HG03558 (cell line): Measurements from ENCODE around the gene CTIF.

Experiments
- ATAC-seq: cut with Tn5 transposase; IDR thresholded peaks from one replicate; pipeline ENCODE4 v1.9.1; 2021; ENCODE audit warnings: moderate number of reproducible peaks; ENCODE audit not compliant: unreplicated experiment; ENCODE audit errors: extremely low read depth

The CTIF gene

DNA sequence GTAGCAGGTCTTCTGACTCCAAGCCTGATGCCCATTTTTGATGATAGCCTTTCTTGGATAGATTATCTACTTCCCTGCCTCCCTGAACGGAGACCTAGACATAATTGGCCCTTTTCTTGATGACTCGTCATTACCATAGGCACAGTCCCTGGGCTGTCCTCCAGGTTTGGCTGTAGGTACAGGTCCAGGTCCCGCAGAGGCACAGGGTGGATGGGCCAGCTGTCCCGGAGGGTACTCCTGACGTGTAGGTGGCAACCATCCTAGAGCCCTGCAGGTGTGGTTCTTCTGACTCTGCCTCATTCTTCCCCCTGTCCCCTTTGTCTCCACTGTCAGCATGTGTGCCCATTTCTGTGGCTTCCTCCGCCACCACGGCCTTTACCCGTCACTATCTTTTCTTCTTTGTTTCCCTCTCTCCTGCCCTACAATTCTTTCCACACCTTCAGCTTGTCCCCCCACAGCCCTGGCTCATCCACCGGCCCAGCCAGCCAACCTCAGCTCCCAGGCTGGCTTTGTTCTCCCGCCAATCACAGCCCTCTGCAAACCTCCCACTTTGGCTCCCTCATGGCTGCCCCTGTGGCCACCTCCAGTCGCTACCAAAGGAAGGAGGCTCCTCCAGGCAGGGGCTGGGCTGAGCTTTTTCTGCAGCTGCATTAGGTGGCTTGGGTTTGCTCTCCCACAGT is 309.1 kb downstream of the CTIF start:
- no peak for ATAC-seq

DNA sequence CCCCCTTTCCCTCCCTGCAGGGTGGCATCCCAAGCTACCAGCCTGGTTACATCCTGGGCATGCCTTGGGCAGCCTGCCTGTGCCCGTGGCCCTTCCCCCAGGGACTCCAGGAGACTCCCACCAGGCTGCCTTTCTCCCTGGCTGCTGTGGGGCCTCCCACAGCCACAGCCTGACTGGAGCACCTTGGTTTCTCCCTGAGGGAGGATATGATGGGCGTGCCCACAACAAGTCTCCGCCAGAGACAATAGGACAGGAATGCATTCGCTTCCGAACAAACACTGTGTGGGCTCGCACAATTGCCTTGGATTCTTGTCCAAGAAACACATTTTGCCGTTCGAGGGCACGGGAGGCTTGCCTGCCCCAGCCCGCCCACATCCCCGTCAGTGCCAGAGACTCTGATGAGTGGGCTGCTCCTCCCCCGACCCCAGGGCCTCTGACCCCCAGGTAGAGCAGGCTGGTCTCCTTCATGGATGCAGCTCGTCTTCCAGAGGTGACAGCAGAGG is 309.9 kb downstream of the CTIF start:
- ATAC-seq, result no peak

DNA sequence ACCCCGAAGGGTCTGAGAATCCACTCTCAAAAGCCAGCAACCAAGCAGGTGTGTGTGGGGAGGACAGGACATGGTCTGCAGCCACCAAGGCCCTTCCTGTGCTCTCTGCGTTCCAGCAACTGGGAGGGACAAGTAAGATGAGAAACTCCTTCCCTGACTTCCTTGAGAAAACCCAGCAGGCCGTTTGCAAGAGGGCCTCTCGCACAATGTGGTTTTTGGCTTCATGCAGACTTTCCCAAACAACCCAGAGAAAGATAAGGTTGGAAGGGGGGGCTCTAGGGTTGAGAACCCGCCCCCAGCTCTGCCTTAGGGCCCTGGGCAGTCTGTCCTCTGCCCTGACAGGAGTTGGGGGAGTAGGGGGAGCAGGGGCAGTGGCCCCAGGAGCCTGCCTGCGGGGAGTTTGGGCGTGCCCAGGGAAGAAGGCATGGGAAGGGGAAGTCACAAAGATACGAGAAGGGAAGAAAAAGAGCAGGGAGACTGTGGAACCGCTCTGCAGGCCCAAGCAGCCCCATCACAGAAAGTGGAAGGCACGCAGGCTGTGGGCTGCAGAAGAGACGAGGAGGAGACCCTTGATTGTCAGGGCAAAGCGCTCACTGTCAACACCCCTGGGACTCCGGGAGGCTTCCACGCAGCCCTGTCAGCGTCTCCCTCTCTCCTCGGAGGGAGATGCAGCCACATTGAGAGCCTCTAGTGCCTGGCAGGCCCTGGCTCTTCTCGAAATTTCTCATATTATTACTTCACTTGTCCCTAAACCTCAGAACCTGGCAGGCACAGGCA is 312.2 kb downstream of the CTIF start:
- ATAC-seq, result no peak

GRCh38 chr18:48851599-48851960 is 312.7 kb downstream of the CTIF start:
- ATAC-seq, result no peak

DNA sequence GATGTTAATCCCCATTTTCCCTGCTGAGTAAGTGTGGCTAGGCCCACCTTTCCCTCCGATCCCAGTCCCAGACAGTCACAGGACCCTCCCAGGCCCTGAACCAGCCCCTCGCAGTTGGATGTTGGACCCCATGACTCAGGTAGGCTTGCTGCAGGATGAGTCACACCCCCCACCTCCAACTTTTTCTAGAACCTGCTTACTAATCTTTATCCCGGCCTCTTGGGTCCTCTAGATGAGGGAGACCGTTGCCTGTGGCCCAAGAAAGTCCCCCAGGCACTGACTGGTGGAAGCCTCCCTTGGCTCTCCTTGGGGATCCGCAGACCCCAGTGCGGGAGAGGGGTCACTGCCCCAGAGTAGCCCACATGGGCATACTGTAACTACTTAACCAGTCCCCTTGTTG is 313.5 kb downstream of the CTIF start:
- ATAC-seq, result no peak

DNA sequence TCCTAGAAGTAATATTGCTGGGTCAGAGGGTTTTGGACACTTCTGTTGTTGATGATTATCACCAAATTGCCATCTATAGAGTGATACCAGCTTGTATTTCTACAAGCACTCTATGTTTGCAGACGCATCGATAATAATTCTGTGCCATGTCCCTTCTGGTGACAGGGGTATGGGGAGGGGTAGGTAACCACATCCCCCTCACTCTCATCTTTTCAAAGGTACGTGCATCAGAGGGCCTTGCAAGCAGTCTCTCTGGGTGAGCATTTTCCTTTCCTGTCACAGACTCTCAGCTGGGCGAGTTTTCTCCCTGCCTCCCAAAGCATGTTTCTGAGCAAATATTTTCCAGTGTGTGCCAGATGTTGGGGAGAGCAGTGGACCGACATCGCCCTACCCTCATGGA is 314.0 kb downstream of the CTIF start:
- no peak for ATAC-seq

GRCh38 chr18:48853588-48853987 is 314.8 kb downstream of the CTIF start:
- ATAC-seq, result no peak

DNA sequence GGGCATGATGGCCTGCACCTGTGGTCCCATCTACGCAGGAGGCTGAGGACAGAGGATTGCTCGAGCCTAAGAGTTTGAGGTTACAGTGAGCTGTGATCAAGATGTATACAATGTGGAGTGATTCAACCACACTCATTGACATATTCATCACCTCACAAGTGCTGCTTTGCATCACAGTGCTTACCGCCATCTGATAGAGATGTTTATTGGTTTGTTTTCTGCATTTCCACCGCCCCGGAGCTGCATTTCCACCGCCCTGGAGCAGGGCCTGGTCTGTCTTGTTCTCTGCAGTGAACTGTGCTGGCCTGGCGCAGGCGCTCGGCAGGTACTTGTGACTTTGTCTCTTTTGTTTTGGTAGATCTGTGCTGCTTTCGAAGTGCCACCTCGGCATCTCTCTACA is 315.9 kb downstream of the CTIF start:
- ATAC-seq, result no peak

DNA sequence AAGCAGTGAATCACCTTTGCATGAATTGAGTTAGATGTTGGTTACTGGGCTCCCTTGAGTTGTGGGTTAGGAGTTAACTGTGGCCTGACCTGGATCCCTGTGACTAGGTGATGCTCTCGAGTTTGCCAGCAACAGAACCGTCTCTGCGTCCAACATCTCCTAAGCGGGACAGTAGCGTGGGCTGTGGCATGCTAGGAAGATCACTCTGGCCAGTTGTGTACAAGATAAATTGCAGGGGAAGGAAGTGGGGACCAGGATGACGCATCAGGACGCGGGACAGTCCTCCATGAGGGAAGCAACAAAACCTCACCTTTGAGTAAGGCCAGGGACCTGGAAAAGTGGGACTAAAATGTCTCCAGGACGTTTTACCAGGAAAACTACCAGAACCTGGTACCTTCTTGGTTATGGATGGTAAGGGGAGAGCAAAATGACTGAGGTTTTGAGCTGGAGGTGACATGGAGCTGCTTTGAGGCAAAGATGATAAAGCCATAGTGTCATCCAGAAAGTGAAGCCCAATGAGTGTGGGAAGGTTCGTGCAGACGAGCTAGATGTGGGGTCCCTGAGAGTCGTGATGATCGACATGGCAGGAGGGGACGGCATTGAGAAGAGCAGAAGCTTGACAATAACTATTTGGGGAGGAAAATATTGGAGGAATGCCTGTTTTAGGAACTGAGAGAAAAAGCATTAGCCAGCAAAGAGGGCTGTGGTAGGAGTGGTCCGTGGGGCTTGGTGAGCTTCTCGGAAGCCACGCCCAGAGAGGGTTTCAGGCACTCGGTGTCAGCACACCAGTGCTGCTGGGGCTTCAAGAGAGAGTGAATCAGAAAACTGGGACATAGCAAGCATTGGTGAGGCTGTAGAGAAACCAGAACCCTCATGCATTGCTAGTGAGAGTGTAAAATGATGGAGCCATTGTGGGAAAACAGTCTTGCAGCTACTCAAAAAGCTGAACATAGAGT is 316.9 kb downstream of the CTIF start:
- no peak for ATAC-seq

DNA sequence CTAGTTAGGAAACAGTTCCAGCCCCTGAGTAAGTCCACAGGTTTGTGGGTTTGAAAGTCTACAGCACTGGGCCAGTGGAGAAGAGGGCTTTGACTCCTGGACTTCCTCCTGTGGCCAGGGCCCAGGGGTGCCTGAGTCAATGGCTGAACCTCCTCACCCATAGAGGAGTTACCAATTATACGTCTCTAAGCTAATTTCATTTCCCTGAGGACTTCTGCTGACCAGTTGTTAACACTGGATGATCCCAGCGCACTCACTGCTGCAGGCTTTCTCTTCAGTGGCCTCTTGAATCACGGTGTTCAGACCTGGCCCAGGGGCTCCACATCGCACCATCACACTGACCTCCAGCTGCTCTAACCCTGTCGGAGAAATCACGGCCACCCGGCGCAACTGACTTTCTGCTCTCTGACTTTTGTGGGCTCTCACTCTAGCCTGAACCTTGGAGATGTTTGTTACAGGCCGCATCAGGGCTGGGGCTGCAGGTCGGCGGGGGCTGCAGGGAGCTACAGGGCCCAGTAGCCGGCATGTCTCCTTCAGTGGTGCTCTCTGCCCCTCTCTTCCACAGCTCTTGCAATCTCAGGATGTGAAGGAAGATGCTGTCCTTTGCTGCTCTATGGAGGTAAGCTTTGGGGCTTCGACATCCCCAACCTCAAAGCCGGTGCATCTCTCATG is 318.3 kb downstream of the CTIF start:
- ATAC-seq, result no peak

GRCh38 chr18:48858676-48859075 is 319.8 kb downstream of the CTIF start:
- ATAC-seq, result no peak

DNA sequence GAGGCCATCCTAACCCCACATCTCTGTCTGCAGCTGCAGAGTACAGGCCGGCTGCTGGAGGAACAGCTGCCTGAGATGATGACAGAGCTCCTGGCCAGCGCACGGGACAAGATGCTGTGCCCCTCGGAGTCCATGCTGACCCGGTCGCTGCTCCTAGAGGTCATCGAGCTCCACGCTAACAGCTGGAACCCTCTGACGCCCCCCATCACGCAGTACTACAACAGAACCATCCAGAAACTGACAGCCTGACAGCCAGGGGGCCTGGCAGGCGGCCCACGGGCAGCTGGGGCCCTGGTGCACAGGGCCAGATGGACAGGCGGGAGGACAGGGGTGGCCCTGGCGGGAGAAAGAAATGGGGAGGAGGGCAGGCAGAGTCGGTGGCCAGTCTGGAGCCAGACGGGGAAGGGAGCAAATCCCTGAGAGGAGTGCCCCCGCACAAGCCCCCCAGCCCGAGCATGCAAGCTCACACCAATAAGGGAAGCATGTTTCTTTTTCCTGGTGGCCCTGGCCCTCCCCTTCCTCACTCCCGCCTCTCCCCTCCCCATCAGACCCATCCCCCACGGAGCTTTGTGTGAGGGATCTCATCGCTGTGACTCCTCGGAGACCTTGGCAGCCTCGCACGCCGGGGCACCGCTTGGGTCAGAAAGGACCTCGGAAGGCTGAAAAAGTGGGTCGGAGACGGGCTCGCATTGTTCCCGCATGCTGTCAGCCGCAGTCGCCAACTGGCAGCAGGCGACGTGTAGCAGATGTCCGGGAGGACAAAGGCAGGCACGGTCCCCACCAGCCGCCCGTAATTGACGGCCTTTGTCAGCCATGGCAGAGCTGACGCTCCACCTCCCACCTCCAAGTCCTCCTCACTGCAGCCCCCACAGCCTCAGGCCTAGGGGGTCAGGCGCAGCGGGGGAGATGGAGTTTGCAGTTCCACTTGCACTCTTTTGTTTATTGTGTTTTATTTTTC is 320.8 kb downstream of the CTIF start:
- no peak for ATAC-seq

DNA sequence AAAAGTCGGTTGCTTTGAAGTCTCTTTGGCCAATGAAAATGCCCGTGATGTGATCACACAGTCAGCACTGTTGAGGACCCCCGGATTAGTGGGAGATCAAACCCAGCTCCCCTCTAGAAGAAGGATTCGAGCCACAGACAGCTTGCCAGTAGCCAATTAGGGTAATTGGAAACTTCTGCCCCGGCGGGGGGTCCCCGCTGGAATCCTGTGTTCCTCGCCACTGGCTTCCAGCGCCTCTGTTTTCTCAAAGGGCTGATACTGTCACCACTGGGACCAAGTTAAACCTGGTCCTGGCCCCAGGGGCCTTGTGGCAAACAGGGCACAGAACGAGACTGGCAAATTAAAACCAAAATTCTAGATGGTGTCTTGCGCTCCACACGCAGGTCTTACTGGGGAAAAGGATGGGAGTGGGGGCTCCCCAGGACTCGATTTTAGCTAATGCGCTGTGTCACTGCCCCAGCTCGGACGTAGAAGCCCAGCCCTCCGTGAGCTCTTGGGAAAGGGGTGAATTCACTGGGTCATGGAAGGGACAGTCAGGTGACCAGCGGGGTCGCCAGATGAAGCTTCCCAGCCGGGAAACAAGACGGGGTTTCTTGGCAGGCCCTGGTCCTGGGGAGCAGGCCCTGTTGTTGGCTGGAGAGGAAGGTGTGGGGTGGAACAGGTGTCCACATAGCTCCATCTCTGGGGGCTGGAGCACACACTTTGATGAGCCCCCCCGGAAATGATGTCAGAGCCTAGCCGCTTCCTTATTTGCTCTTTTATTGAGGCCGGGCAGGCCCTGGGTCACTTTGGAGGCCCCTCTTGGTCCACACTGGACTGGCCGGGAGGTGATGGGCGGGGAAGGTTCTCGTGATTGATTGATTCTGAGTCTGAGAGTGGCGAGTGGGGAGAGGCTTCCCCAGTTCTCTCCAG is 321.7 kb downstream of the CTIF start:
- ATAC-seq, result no peak

DNA sequence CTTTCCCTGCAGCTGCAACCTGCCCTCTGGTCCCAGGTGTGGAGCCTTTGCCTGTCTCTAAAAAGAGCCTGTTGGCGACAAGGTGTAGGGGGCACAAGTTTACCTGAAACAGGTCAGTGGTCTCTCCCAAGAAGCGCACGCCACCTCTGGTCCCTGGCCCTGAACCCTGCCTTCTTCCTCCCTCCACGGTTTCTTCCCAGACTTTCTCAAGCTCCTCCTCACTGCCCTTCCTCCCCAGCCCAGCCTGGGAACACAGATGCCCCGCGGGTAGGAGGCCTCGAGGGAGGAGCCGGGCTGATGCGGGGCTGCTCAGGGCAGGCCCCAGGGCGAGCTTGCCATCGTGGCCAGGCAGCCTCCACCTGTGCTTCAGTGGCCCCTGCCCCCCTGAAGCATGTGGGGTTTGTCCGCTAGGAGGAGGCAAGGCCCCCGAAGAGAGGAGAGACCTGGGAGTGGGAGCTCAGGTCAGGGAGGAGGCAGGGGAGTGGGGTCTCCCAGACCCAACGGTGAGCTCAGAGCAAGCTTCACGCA is 322.4 kb downstream of the CTIF start:
- ATAC-seq, result no peak

- no peak for ATAC-seq
Measured at GRCh38 chr18:48862132-48862531, 323.3 kb downstream of the CTIF start.

- ATAC-seq, result no peak
Measured at GRCh38 chr18:48862678-48863270, 323.9 kb downstream of the CTIF start.

GRCh38 chr18:48863432-48864065 is 324.7 kb downstream of the CTIF start:
- no peak for ATAC-seq
